SK-N-MC (cell line): ENCODE measurements around the gene OR2A25.

Source experiments
- DNase-seq: peaks from one replicate; pipeline ENCODE4 v3.0.0-alpha.2; 2011; ENCODE audit warnings: low read depth, low spot score
- H3K27ac ChIP-seq: fragments of 200-600 bp; sonication (generic); 2 replicates; pipeline ENCODE4 v1.5.1; 2016; ENCODE audit warnings: mixed run types
- H3K36me3 ChIP-seq: fragments of 200-600 bp; sonication (generic); 2 replicates; pipeline ENCODE4 v1.6.1; 2017; ENCODE audit warnings: antibody characterized with exemption, low read length, mixed read lengths; ENCODE audit not compliant: insufficient read depth
- H3K4me3 ChIP-seq: fragments of 200-600 bp; sonication (generic); 2 replicates; pipeline ENCODE4 v1.5.1; 2016
- H3K9ac ChIP-seq: fragments of 200-600 bp; sonication (generic); 2 replicates; pipeline ENCODE4 v1.8.0; 2017; ENCODE audit warnings: mixed run types, mixed read lengths; ENCODE audit not compliant: insufficient read length
- H3K9me3 ChIP-seq: fragments of 200-600 bp; sonication (generic); 2 replicates; pipeline ENCODE4 v1.6.1; 2017; ENCODE audit warnings: low read depth, mild to moderate bottlenecking, antibody characterized with exemption, low read length, moderate library complexity, mixed read lengths
- EZH2 ChIP-seq: fragments of 200-600 bp; sonication (generic); IDR thresholded peaks from one replicate; pipeline ENCODE4 v1.6.1; 2017; ENCODE audit warnings: antibody characterized with exemption
- FOXP2 ChIP-seq: optimal IDR thresholded peaks from 2 replicates; pipeline ENCODE3; 2011; ENCODE audit warnings: mild to moderate bottlenecking, moderate library complexity; ENCODE audit not compliant: insufficient read depth; ENCODE audit errors: extremely low read length, control extremely low read depth
- POLR2AphosphoS5 ChIP-seq: IDR thresholded peaks from 2 replicates; pipeline ENCODE4 v1.6.1; 2012; ENCODE audit warnings: mild to moderate bottlenecking, low read depth, low read length, borderline replicate concordance

The OR2A25 gene

DNA sequence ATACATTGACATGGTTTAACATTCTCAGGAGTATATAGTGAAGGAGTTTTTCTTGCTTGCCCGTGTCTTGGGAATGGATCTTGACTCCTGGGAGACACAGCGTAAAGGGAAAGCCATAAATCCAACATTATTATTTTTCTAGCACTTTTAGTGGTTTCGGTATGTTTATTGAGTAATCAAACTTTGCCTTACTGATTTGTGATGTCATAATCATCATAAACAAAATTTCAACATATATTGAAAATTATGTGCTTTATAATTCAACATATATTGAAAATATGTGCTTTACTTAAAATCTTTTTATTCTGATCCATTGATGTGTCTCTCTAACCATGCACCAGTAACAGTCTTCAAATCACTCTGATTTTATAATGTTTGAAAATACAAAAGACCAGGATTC, 41.1 kb upstream of the OR2A25 start:
- no peak for TF ChIP-seq POLR2AphosphoS5
- no peak for TF ChIP-seq FOXP2
- H3K4me3 ChIP-seq = no peak overlapping the region
- no peak for DNase-seq
- no peak overlapping the region for H3K27ac ChIP-seq
- H3K36me3 ChIP-seq = no peaks in the 10 kb centered on the region
- H3K9ac ChIP-seq = no peak overlapping the region
- H3K9me3 ChIP-seq = no peaks in the 10 kb centered on the region

DNA sequence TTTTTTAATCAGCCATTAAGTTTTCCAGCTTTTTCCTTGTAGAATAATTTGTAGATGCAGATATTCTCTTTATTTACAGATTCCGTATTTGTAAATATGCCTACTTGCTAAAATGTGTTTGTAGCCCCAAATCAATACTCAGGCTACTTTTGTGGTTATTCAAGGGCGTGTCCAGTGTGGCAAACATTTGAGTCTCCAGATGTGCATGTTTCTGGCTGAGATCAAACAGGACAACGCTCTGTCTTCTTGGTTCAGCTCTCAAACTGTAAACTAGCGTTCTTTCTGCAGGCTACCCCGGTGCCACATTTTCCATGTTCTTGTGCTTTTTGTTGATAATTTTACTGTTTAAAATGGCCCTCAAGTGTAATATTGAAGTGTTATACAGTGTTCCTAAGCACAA, 37.1 kb upstream of the OR2A25 start:
- H3K4me3 ChIP-seq = no peak overlapping the region
- TF ChIP-seq FOXP2 (no peak), EZH2 (no peak), POLR2AphosphoS5 (no peak)
- no peak overlapping the region for H3K9ac ChIP-seq
- no peak overlapping the region for H3K27ac ChIP-seq
- no peaks in the 10 kb centered on the region for H3K9me3 ChIP-seq
- no peak for DNase-seq
- H3K36me3 ChIP-seq = no peaks in the 10 kb centered on the region

DNA sequence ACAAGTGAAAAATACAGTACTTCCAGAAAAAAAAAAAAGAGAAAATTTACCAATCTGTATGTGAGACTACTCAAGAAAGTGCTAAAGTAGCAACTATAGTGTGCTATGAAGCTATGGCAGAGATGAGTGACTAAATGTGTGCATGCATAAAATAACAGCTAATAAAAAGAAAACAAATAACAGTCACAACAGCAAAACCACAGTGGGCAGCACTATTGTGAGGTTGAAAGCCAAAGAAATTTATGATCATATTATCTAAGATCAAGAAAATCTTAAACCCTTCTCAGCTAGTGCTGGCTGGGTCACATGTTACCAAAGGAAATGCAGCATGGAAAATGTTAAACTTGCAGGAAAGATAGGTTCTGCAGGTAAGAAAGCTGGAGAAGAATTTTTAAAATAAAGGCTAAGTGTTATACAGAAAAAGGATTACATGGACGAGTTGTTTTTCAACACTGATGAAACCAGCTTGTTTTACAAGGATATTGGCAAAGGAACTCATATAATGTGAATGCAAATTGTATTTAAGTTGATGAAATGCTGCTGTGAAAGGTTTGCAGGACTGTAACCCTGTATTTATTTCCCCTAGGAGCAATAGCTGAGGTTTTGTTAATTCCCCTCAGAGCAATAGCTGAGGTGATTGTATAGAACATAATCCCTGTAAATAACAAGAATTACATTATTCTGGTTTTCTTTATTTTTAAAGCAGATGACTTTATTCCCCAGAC, 36.5 kb upstream of the OR2A25 start:
- Histone ChIP-seq H3K9me3 (no peaks in the 10 kb centered on the region), H3K9ac (no peak overlapping the region), H3K4me3 (no peak overlapping the region), H3K27ac (no peak overlapping the region), H3K36me3 (no peaks in the 10 kb centered on the region)
- DNase-seq = no peak
- no peak for TF ChIP-seq POLR2AphosphoS5
- no peak for TF ChIP-seq EZH2
- TF ChIP-seq FOXP2 = no peak

DNA sequence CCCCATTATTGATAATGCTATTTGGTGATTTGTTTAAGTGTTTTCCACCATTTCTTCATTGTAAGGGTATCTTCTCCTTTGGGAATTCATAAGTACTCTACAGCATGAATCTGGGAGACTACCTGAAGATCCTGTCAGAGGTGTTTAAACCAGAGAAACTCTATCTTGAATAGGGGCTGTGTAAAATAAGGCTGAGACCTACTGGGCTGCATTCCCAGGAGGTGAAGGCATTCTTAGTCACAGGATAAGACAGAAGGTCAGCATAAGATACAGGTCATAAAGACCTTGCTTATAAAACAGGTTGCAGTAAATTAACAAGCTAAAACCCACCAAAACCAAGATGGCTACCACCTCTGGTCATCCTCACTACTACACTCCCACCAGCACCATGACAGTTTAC, 34.2 kb upstream of the OR2A25 start:
- Histone ChIP-seq H3K9me3 (no peaks in the 10 kb centered on the region), H3K9ac (no peak overlapping the region), H3K27ac (no peak overlapping the region), H3K4me3 (no peak overlapping the region), H3K36me3 (no peaks in the 10 kb centered on the region)
- no peak for DNase-seq
- TF ChIP-seq EZH2 (no peak), FOXP2 (no peak), POLR2AphosphoS5 (no peak)

DNA sequence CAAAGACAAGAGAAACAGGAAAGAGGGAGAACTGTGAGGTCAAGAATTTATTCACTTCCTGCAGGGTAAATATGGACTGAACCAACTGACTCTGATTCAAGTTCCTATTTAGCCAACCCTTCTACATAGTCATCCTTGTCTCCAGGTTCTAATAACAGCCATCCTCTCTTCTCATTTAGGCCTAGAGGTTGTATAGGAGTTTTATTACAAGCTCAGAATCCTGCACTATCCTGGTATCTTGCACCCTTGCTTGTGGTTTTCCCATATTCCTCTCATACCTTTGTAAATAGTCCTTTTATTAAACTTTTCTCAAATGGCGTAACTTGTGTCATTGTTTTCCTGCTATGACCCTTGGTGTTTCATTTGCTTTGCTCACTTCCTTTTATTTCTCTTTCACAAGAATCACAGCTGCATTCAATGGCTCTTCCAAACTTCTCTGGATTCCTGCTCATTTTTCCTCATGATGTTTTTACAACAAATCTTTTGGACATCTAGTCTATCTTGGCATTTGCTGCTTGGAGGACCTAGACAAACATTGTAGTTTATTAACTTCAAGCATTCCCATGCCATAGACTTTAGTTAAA, 33.2 kb upstream of the OR2A25 start:
- Histone ChIP-seq H3K9ac (no peak overlapping the region), H3K27ac (no peak overlapping the region), H3K9me3 (no peaks in the 10 kb centered on the region), H3K36me3 (no peaks in the 10 kb centered on the region), H3K4me3 (no peak overlapping the region)
- no peak for DNase-seq
- no peak for TF ChIP-seq POLR2AphosphoS5
- no peak for TF ChIP-seq EZH2
- no peak for TF ChIP-seq FOXP2

DNA sequence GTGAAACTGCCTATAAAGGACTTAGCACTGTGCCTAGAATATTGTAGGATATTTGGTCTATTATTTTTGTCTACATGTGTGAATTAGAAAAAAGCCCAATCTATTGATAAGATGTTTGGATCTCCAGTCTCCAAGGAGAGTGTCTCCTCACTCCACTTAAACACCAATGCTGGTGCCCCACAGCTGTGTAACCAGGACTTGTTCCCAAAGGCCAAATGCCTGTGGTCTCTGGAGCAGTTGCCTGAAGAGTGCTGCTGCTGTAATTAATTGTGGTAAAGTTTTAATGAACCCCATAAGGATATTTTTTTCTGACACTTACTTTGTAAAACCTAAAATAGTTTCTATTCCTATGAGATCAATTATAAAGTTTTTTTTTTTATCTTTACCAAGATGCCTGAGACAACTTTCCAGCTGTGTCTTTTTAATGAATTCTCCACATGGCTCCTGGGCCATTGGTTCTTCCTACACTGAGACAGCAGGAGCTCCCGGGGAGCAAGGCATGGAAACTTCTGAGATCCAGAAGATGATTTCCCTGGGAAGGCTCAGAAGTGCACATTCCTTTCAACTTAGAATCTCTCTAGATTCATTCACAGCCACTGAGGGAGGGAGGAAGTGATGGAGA, 32.1 kb upstream of the OR2A25 start:
- no peak overlapping the region for H3K9ac ChIP-seq
- H3K9me3 ChIP-seq = no peaks in the 10 kb centered on the region
- H3K36me3 ChIP-seq = no peaks in the 10 kb centered on the region
- no peak overlapping the region for H3K27ac ChIP-seq
- no peak overlapping the region for H3K4me3 ChIP-seq
- no peak for TF ChIP-seq EZH2
- TF ChIP-seq POLR2AphosphoS5 = no peak
- no peak for TF ChIP-seq FOXP2
- no peak for DNase-seq

DNA sequence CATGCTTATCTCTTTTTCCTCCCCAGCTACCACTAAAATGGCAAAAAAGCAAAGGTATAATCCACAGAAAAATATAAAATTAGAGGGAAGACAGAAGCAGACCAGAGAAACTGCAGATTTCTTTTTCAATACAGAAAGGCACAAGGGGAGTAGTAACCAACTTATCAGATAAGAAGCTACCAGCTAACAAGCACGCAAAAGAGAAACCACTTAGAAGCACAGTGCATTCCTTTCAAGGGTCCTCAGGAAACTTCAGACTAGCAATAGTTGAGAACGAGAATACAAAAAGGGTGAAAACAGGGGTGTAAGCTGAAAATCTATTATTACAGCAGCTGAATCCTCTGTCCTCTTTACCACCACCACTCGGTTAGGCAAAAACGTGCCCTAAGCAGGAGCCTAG, 30.7 kb upstream of the OR2A25 start:
- no peak for TF ChIP-seq EZH2
- Histone ChIP-seq H3K27ac (no peak overlapping the region), H3K9me3 (no peaks in the 10 kb centered on the region), H3K9ac (no peak overlapping the region), H3K36me3 (no peaks in the 10 kb centered on the region), H3K4me3 (no peak overlapping the region)
- DNase-seq = no peak

DNA sequence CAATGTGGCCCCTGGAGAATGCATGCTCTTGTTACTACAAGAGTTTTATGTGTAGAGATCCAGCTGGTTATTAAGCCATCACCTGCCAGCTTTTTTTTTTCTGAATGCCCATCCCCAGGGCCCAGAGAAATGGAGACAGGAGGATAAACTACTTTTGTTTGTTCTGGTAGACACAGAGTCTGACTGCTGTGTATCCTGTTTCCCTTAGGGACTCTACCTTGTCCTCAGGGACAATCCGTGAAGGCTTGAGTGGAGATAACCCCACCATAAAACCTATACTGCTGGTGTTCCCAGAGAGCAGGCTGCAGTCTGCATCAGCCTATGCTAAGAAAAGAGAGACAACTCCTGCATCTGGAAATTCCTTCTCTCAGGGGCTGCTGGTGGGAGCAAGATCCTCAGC, 21.0 kb upstream of the OR2A25 start, which contains the start of gene OR2A5:
Gene OR2A5 (plus strand): TSS at position 301 of the 400 bp plus-strand sequence. CDS start 1,454 bp downstream, outside the sequence.
- H3K9ac ChIP-seq = no peak within 1 kb of the TSS
- no peaks in the 10 kb centered on the region for H3K9me3 ChIP-seq
- TF ChIP-seq EZH2 (no peak), FOXP2 (no peak), POLR2AphosphoS5 (no peak)
- no peak within 1 kb of the TSS for H3K27ac ChIP-seq
- H3K4me3 ChIP-seq = no peak within 1 kb of the TSS
- no peak for DNase-seq
- H3K36me3 ChIP-seq = no peaks in the 10 kb centered on the region
